Measurements from ENCODE around the gene RALGDS.

RALGDS gene

GRCh38 chr9:133133681-133134387, 12.8 kb upstream of the RALGDS start:
- DNase-seq: no peak

- no peak for DNase-seq
These were observed 11.1 kb upstream of the RALGDS start for GRCh38 chr9:133132174-133132573.

- no peak for DNase-seq
These were observed 10.5 kb upstream of the RALGDS start for GRCh38 chr9:133131506-133131905.

GRCh38 chr9:133130685-133131244, 9.7 kb upstream of the RALGDS start:
- DNase-seq: no peak

GRCh38 chr9:133129001-133129795, 8.2 kb upstream of the RALGDS start:
- DNase-seq: no peak

- DNase-seq: no peak
These were observed 7.1 kb upstream of the RALGDS start for GRCh38 chr9:133128152-133128551.

- DNase-seq: no peak
These were observed 6.4 kb upstream of the RALGDS start for GRCh38 chr9:133127340-133127981.

- DNase-seq: no peak
These were observed 5.8 kb upstream of the RALGDS start for GRCh38 chr9:133126697-133127339.

- DNase-seq: no peak
These were observed 5.1 kb upstream of the RALGDS start for GRCh38 chr9:133125941-133126696.

GRCh38 chr9:133124907-133125275, 3.9 kb upstream of the RALGDS start:
- no peak for DNase-seq

- DNase-seq: no peak
These were observed 3.3 kb upstream of the RALGDS start for GRCh38 chr9:133124123-133124906.

GRCh38 chr9:133122935-133123611, 2.0 kb upstream of the RALGDS start:
- no peak for DNase-seq

GRCh38 chr9:133122605-133122934, 1.5 kb upstream of the RALGDS start:
- DNase-seq: no peak

- DNase-seq: no peak
These were observed 993 bp upstream of the RALGDS start for GRCh38 chr9:133121915-133122550.

GRCh38 chr9:133120501-133121197, 391 bp downstream of the RALGDS start:
- no peak for DNase-seq

GRCh38 chr9:133119846-133120500, 1.1 kb downstream of the RALGDS start:
- DNase-seq: no peak

- no peak for DNase-seq
These were observed 1.8 kb downstream of the RALGDS start for GRCh38 chr9:133119103-133119845.

GRCh38 chr9:133118568-133118967, 2.5 kb downstream of the RALGDS start:
- no peak for DNase-seq

GRCh38 chr9:133118179-133118520, 2.9 kb downstream of the RALGDS start:
- DNase-seq: no peak
